HCT116 (cell line): ENCODE measurements around the gene CCND1. TPM values are rescaled to one million over a fixed set of nuclear protein-coding genes. Genes with fewer than 3 reads are reported as not detected.
A peak's percentile ranks its signal among the peaks of the same experiment; 100 is the strongest.

Experiments used
- ATAC-seq: fragments of 200-7000 bp; cut with Tn5 transposase; 2 replicates; pipeline ENCODE4 v1.9.1; 2020; ENCODE audit warnings: mild to moderate bottlenecking, moderate library complexity
- BruUV-seq: library from RNA; stranded (reverse); fragments of 400-500 nt; replicated peaks from 2 replicates; lab custom pipeline; 2021; lab: Mats Ljungman, UMichigan
- CTCF ChIA-PET: fragments of 300-600 bp; sonication (Branson Sonifier 250); formaldehyde crosslinking; loops from one replicate; lab custom pipeline; 2021; ENCODE audit warnings: antibody characterized with exemption; lab: Charles Lee
- POLR2A ChIA-PET: fragments of 300-600, 350-600 bp; sonication (Branson Sonifier 250); formaldehyde crosslinking; loops from one replicate; lab custom pipeline; 2021; ENCODE audit warnings: antibody characterized with exemption; lab: Charles Lee
- RAD21 ChIA-PET, 2 experiments: fragments of 300-600 bp; sonication (Branson Sonifier 250); formaldehyde crosslinking; loops; one replicate each; lab custom pipeline; 2023; ENCODE audit warnings: low total read pairs in 2 of 2; ENCODE audit not compliant: uncharacterized antibody in 2 of 2, unreplicated experiment in 2 of 2, low non-redundant PET in 1 of 2; lab: Charles Lee
- DNase-seq: peaks from one replicate; pipeline ENCODE4 v3.0.0-alpha.2; 2010; ENCODE audit warnings: low read depth, low spot score
- H2AFZ ChIP-seq: fragments of 200-600 bp; shearing (Covaris generic), sonication (generic); 2 replicates; pipeline ENCODE4 v1.6.1; 2017; ENCODE audit warnings: low read depth, mixed run types, mixed read lengths, antibody characterized with exemption, low read length; ENCODE audit not compliant: poor library complexity, severe bottlenecking
- H3K27ac ChIP-seq: 2 replicates; pipeline ENCODE4 v1.5.1; 2012; ENCODE audit warnings: low read depth, low read length
- H3K27me3 ChIP-seq: fragments of 200-600 bp; sonication (generic); 2 replicates; pipeline ENCODE4 v1.6.1; 2016; ENCODE audit warnings: mixed run types, low read length, mixed read lengths; ENCODE audit not compliant: insufficient read depth
- H3K36me3 ChIP-seq, 2 experiments: fragments of 200-500 bp in 1 of 2; fragments of 200-600 bp in 1 of 2; sonication (Bioruptor generic) in 1 of 2; sonication (generic) in 1 of 2; 2 replicates each; pipeline versions ENCODE4 v1.5.1 to v1.6.1; 2014 to 2016; ENCODE audit warnings: low read length in 2 of 2, inconsistent platforms in 1 of 2, mixed read lengths in 1 of 2, mixed run types in 1 of 2; ENCODE audit not compliant: insufficient read depth in 2 of 2, control insufficient read depth in 1 of 2
- H3K4me1 ChIP-seq, 2 experiments: fragments of 200-600 bp in 1 of 2; sonication (generic) in 1 of 2; 2 replicates each; pipeline versions ENCODE4 v1.5.1 to v1.6.1; 2012 to 2017; ENCODE audit warnings: low read length in 2 of 2, inconsistent platforms in 1 of 2, mild to moderate bottlenecking in 1 of 2, mixed read lengths in 1 of 2, mixed run types in 1 of 2, moderate library complexity in 1 of 2; ENCODE audit not compliant: insufficient read depth in 2 of 2, control insufficient read depth in 1 of 2
- H3K4me2 ChIP-seq: fragments of 200-600 bp; sonication (generic); 2 replicates; pipeline ENCODE4 v1.6.1; 2017; ENCODE audit warnings: mixed run types, low read length, mixed read lengths
- H3K4me3 ChIP-seq, 2 experiments: fragments of 200-600 bp in 1 of 2; sonication (generic) in 1 of 2; replicated peaks in 1 of 2; 2 replicates each; pipeline ENCODE4 v1.5.1; 2011 to 2016; ENCODE audit warnings: low read length in 2 of 2, control low read depth in 1 of 2, low read depth in 1 of 2, mild to moderate bottlenecking in 1 of 2, mixed read lengths in 1 of 2, mixed run types in 1 of 2
- H3K79me2 ChIP-seq: fragments of 200-600 bp; sonication (generic); 2 replicates; pipeline ENCODE4 v1.6.1; 2017; ENCODE audit warnings: mild to moderate bottlenecking, mixed run types, low read length, moderate library complexity, mixed read lengths; ENCODE audit not compliant: insufficient read depth
- H3K9ac ChIP-seq: fragments of 200-600 bp; sonication (generic); 2 replicates; pipeline ENCODE4 v1.6.1; 2016; ENCODE audit warnings: low read length, mixed read lengths
- H3K9me2 ChIP-seq: fragments of 200-600 bp; sonication (generic), shearing (Covaris generic); 2 replicates; pipeline ENCODE4 v1.6.1; 2017; ENCODE audit warnings: mixed run types, mild to moderate bottlenecking, moderate library complexity; ENCODE audit not compliant: insufficient read depth
- H3K9me3 ChIP-seq, 2 experiments: fragments of 200-500 bp in 1 of 2; fragments of 200-600 bp in 1 of 2; sonication (Bioruptor generic) in 1 of 2; sonication (generic) in 1 of 2; 2 replicates each; pipeline ENCODE4 v1.6.1; 2014 to 2017; ENCODE audit warnings: low read length in 2 of 2, mixed read lengths in 2 of 2, inconsistent platforms in 1 of 2, low read depth in 1 of 2, mild to moderate bottlenecking in 1 of 2, mixed run types in 1 of 2, moderate library complexity in 1 of 2; ENCODE audit not compliant: control insufficient read depth in 1 of 2, insufficient read depth in 1 of 2
- H4K20me1 ChIP-seq: fragments of 200-600 bp; sonication (generic), shearing (Covaris generic); 2 replicates; pipeline ENCODE4 v1.6.1; 2017; ENCODE audit warnings: mixed run types, mild to moderate bottlenecking, moderate library complexity; ENCODE audit not compliant: insufficient read depth
- CEBPB ChIP-seq: IDR thresholded peaks from 2 replicates; pipeline ENCODE4 v1.6.1; 2012; ENCODE audit warnings: low read depth
- EGR1 ChIP-seq: IDR thresholded peaks from 2 replicates; pipeline ENCODE4 v1.6.1; 2012; ENCODE audit warnings: low read depth
- EZH2phosphoT487 ChIP-seq: fragments of 200-600 bp; IDR thresholded peaks from 2 replicates; pipeline ENCODE4 v1.6.1; 2018; ENCODE audit warnings: antibody characterized with exemption, borderline replicate concordance
- POLR2AphosphoS5 ChIP-seq: IDR thresholded peaks from 2 replicates; pipeline ENCODE4 v1.6.1; 2011; ENCODE audit warnings: mild to moderate bottlenecking, low read depth, low read length, moderate library complexity
- REST ChIP-seq: IDR thresholded peaks from 2 replicates; pipeline ENCODE4 v1.6.1; 2012; ENCODE audit warnings: low read depth
- SP1 ChIP-seq: IDR thresholded peaks from 2 replicates; pipeline ENCODE4 v1.6.1; 2012; ENCODE audit warnings: low read depth
- SRF ChIP-seq: IDR thresholded peaks from 2 replicates; pipeline ENCODE4 v1.6.1; 2012; ENCODE audit warnings: low read depth
- ZNF274 ChIP-seq: fragments of 200-500 bp; sonication (Bioruptor generic); IDR thresholded peaks from 2 replicates; pipeline ENCODE4 v1.6.1; 2014; ENCODE audit warnings: mild to moderate bottlenecking, low read depth, low read length, inconsistent platforms
- intact Hi-C: fragments of 100-400 bp; cut with micrococcal nuclease; formaldehyde crosslinking; loops from 2 replicates; pipeline ENCODE4 v1.10.0; 2022
- total RNA-seq: library from RNA; stranded (reverse); gene quantifications from one replicate; pipeline ENCODE4 v1.2.1, GENCODE V29; 2021; ENCODE audit not compliant: unreplicated experiment
- TF ChIP-seq, protein P1 (sequence below): IDR thresholded peaks from 2 replicates; pipeline ENCODE4 v1.6.1; 2011; ENCODE audit warnings: mild to moderate bottlenecking, low read length, moderate library complexity; ENCODE audit not compliant: insufficient replicate concordance; ENCODE audit errors: extremely low read depth

Gene CCND1
- total RNA-seq, 1 experiment from 2014 or later = 601 TPM

DNA sequence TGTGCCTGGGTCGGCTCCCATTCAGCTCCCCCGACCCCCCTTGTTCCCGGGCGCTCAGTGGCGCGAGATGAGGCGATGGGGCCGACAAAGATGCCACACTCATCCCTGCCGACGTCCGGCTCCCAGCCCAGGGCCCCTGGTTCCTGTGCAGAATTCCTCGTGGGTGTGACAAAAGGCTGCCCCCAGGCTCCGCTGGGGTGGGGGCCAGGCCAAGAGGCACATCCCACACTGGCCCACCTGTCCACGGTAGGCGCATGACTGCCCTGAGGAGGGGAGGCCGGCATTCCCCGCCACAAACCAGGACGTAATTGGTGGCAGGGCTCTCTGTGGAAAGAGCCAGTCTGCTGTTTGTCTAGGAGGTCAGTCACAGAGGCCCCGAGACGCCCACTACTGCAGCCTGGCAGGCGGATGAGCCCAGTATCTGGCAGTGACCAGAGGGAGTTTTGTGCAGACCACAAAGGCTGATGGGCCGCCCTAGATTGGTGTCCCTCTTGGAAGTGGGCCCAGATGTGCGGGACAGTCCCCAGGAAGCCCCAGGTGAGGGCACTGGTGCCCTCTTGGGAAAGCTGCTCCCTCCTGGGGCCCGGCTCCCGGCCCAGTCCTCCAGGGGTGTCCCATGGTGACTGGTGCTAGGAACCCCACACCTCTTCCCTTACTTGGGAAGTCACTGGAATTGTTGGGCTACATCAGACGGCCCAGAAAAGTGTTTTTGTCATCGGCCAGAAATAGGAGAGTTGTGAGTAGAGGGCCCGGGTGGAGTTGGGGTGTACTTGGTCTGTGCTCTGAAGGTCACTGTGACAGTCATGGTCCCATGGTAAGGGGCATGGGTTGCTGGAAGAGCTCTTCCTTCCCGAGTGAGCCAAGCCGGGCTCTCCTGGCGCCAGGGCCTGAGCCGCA is 5.8 kb downstream of the CCND1 start:
- Histone ChIP-seq H3K4me2 (no peak overlapping the region), H3K4me1 (peaks cover 10 to 64% of the 10 kb centered on the region in 2 experiments), H3K27me3 (no peaks in the 10 kb centered on the region), H3K9me2 (no peaks in the 10 kb centered on the region), H3K9me3 (no peaks in the 10 kb centered on the region), H3K4me3 (no peak overlapping the region), H3K79me2 (peaks cover 100% of the 10 kb centered on the region), H4K20me1 (peaks cover 47% of the 10 kb centered on the region; the same call in 1 of the 2 replicates), H2AFZ (no peak overlapping the region), H3K36me3 (peaks cover 47 to 80% of the 10 kb centered on the region in 2 experiments), H3K27ac (peak overlapping the region; percentile 36; the same call in 1 of the 2 replicates), H3K9ac (no peak overlapping the region)
- intact Hi-C loops = no loop called here
- peak; percentile 14 for ATAC-seq
- TF ChIP-seq EGR1 (no peak), POLR2AphosphoS5 (peak; percentile 56), SRF (no peak)
- TF ChIP-seq, protein P1, sequence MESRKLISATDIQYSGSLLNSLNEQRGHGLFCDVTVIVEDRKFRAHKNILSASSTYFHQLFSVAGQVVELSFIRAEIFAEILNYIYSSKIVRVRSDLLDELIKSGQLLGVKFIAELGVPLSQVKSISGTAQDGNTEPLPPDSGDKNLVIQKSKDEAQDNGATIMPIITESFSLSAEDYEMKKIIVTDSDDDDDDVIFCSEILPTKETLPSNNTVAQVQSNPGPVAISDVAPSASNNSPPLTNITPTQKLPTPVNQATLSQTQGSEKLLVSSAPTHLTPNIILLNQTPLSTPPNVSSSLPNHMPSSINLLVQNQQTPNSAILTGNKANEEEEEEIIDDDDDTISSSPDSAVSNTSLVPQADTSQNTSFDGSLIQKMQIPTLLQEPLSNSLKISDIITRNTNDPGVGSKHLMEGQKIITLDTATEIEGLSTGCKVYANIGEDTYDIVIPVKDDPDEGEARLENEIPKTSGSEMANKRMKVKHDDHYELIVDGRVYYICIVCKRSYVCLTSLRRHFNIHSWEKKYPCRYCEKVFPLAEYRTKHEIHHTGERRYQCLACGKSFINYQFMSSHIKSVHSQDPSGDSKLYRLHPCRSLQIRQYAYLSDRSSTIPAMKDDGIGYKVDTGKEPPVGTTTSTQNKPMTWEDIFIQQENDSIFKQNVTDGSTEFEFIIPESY = no peak
- POLR2A ChIA-PET = no interaction called here
- no TSS peak for BruUV-seq
- DNase-seq = no peak
- RAD21 ChIA-PET = no interaction called here
- CTCF ChIA-PET = no interaction called here

DNA sequence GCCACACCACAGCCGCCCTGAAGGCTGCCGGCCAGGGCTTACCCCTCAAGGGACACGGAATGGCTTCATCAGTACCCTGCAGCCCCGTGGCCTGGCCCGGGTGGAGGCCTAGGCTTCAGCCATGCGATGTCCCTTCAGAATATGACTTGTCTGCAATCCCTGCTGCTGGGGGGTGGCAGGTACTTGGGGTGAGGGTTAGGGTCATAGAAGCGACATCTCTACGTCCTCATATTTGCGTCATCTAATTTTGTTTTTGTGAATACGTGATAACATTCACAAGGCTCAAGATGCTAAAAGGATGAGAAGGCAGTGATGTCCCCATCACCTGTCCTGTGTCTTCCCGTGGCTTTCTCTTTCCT is 6.4 kb downstream of the CCND1 start:
- Histone ChIP-seq H3K27me3 (no peaks in the 10 kb centered on the region), H3K36me3 (peaks cover 54 to 87% of the 10 kb centered on the region in 2 experiments), H2AFZ (no peak overlapping the region), H3K4me1 (peaks cover 10 to 70% of the 10 kb centered on the region in 2 experiments), H3K4me2 (no peak overlapping the region), H4K20me1 (peaks cover 47% of the 10 kb centered on the region; the same call in 1 of the 2 replicates), H3K4me3 (no peak overlapping the region), H3K9me3 (no peaks in the 10 kb centered on the region), H3K27ac (peak overlapping the region; percentile 36; the same call in 1 of the 2 replicates), H3K9ac (no peak overlapping the region), H3K79me2 (peaks cover 98% of the 10 kb centered on the region), H3K9me2 (no peaks in the 10 kb centered on the region)
- ATAC-seq (peak; percentile 12), DNase-seq (no peak)
- RAD21 ChIA-PET = no interaction called here
- POLR2A ChIA-PET = no interaction called here
- CTCF ChIA-PET = no interaction called here
- BruUV-seq = no TSS peak
- intact Hi-C loops = no loop called here
- TF ChIP-seq ZNF274 = no peak
- TF ChIP-seq SP1 = no peak
- TF ChIP-seq EZH2phosphoT487 = no peak
- TF ChIP-seq, protein P1 = no peak
- no peak for TF ChIP-seq REST
- no peak for TF ChIP-seq CEBPB
